GM19372 (cell line): ENCODE results near the gene RAB40C.

Experiments used
- ATAC-seq: cut with Tn5 transposase; IDR thresholded peaks from one replicate; pipeline ENCODE4 v1.9.1; 2021; ENCODE audit warnings: mild to moderate bottlenecking, low read depth, moderate library complexity; ENCODE audit not compliant: unreplicated experiment

Gene RAB40C

GRCh38 chr16:675884-676564, 86.2 kb downstream of the RAB40C start:
- no peak for ATAC-seq

- no peak for ATAC-seq
These were observed 86.7 kb downstream of the RAB40C start for GRCh38 chr16:676565-676902.

- ATAC-seq = no peak
These were observed 87.0 kb downstream of the RAB40C start for GRCh38 chr16:676913-677312.

- no peak for ATAC-seq
These were observed 87.7 kb downstream of the RAB40C start for GRCh38 chr16:677316-678190.

- no peak for ATAC-seq
These were observed 88.5 kb downstream of the RAB40C start for GRCh38 chr16:678209-678857.
